Adipose tissue (tissue), 3 donors: ENCODE measurements around the gene KCNT1. TPM values are rescaled to one million over a fixed set of nuclear protein-coding genes. Genes with fewer than 3 reads are reported as not detected.
"Not testable (repeated sequence)": the region's sequence is repeated elsewhere in the genome, so short reads cannot be mapped to it uniquely, and the experiment has no call there.

Experiments used
- H3K27ac ChIP-seq: one replicate; pipeline ENCODE4 v1.5.1; 2013; ENCODE audit warnings: low read depth, low read length
- WGBS, 3 donors: extraction: QIAGEN DNeasy Blood & Tissue Kit; methylation state at CpG; one replicate each; pipeline ENCODE4 v1.1.7; 2013; 5-methylcytosine and 5-hydroxymethylcytosine counted together
- polyA plus RNA-seq, 3 donors: library from polyadenylated mRNA; stranded (reverse); fragments of 200-250 nt; gene quantifications; one replicate each; pipeline ENCODE4 v1.2.3, GENCODE V29; 2013
- donor health status: healthy with polysubstance abuse.
- donor health status: Bipolar disorder and iron deficiency.
- donor health status: healthy.

KCNT1 gene
- 1 to 10 TPM in 1 of 3 donors, under 1 TPM in 2; 0.09 to 1.0 (median 0.34) TPM for polyA plus RNA-seq

GRCh38 chr9:135701959-135702721 lies at the start of gene KCNT1:
TSS of gene KCNT1 (plus strand) at chr9:135702185. CDS start at chr9:135702259, 74 bp downstream.
- whole genome bisulfite sequencing, 3 donors, result 11 to 14% (median 13%) methylated on average over 61 to 66 of the region's 66 CpGs
- no peak within 1 kb of the TSS for H3K27ac ChIP-seq

- H3K27ac ChIP-seq, result no peak overlapping the region
- WGBS, 3 donors, result 69 to 78% (median 77%) methylated on average over 7 to 8 of the region's 8 CpGs
These were observed 46.7 kb upstream of the KCNT1 start for GRCh38 chr9:135655317-135655716.

GRCh38 chr9:135657416-135657815 lies 44.6 kb upstream of the KCNT1 start:
- 77 to 88% (median 87%) methylated on average over 15 of the region's 15 CpGs for WGBS, 3 donors
- H3K27ac ChIP-seq, result no peak overlapping the region

GRCh38 chr9:135659252-135659651 lies 42.7 kb upstream of the KCNT1 start:
- WGBS, 3 donors, result 83 to 90% (median 89%) methylated on average over 13 of the region's 13 CpGs

GRCh38 chr9:135660407-135660806 lies 41.6 kb upstream of the KCNT1 start:
- H3K27ac ChIP-seq, result no peak overlapping the region
- WGBS, 3 donors, result 89 to 92% (median 90%) methylated on average over 22 of the region's 22 CpGs

More at GRCh38 chr9:135659252-135659651, 42.7 kb upstream of the KCNT1 start:
- H3K27ac ChIP-seq, result no peak overlapping the region

- H3K27ac ChIP-seq, result no peak overlapping the region
- 44 to 56% (median 55%) methylated on average over 19 of the region's 19 CpGs for WGBS, 3 donors
These were observed 40.0 kb upstream of the KCNT1 start for GRCh38 chr9:135661816-135662560.

GRCh38 chr9:135662758-135663450 lies 39.1 kb upstream of the KCNT1 start, which contains the start of gene LCN9:
TSS of gene LCN9 (plus strand) at chr9:135663309. CDS start at chr9:135663322, 13 bp downstream.
- 43 to 58% (median 46%) methylated on average over 25 of the region's 25 CpGs for WGBS, 3 donors
- no peak within 1 kb of the TSS for H3K27ac ChIP-seq

- WGBS, 3 donors, result 33 to 68% (median 64%) methylated on average over 2 to 3 of the region's 3 CpGs
- H3K27ac ChIP-seq, result no peak overlapping the region
These were observed 38.6 kb upstream of the KCNT1 start for GRCh38 chr9:135663451-135663770.

- WGBS, 3 donors, result 69 to 87% (median 79%) methylated on average over 10 to 12 of the region's 12 CpGs
These were observed 38.1 kb upstream of the KCNT1 start for GRCh38 chr9:135663857-135664256.

GRCh38 chr9:135664266-135664665 lies 37.7 kb upstream of the KCNT1 start:
- 71 to 85% (median 83%) methylated on average over 10 of the region's 10 CpGs for WGBS, 3 donors

More at GRCh38 chr9:135663857-135664256, 38.1 kb upstream of the KCNT1 start:
- H3K27ac ChIP-seq, result no peak overlapping the region

GRCh38 chr9:135664801-135665794 lies 36.9 kb upstream of the KCNT1 start:
- no peak overlapping the region for H3K27ac ChIP-seq
- WGBS, 3 donors, result 67 to 80% (median 78%) methylated on average over 27 to 32 of the region's 32 CpGs

More at GRCh38 chr9:135664266-135664665, 37.7 kb upstream of the KCNT1 start:
- H3K27ac ChIP-seq, result no peak overlapping the region

- WGBS, 3 donors, result 68 to 82% (median 77%) methylated on average over 10 to 12 of the region's 12 CpGs
- H3K27ac ChIP-seq, result no peak overlapping the region
These were observed 36.2 kb upstream of the KCNT1 start for GRCh38 chr9:135665795-135666189.

GRCh38 chr9:135666534-135667462 lies 35.2 kb upstream of the KCNT1 start:
- H3K27ac ChIP-seq, result no peak overlapping the region
- WGBS, 3 donors, result 55 to 71% (median 60%) methylated on average over 28 to 29 of the region's 29 CpGs

GRCh38 chr9:135667463-135668001 lies 34.5 kb upstream of the KCNT1 start:
- 73 to 87% (median 74%) methylated on average over 7 to 9 of the region's 9 CpGs for WGBS, 3 donors

GRCh38 chr9:135669018-135669417 lies 33.0 kb upstream of the KCNT1 start:
- WGBS, 3 donors, result 78 to 90% (median 88%) methylated on average over 5 of the region's 5 CpGs
- not testable (repeated sequence) for H3K27ac ChIP-seq

More at GRCh38 chr9:135667463-135668001, 34.5 kb upstream of the KCNT1 start:
- H3K27ac ChIP-seq, result no peak overlapping the region

- no peak overlapping the region for H3K27ac ChIP-seq
- 89 to 94% (median 93%) methylated on average over 9 of the region's 9 CpGs for WGBS, 3 donors
These were observed 32.2 kb upstream of the KCNT1 start for GRCh38 chr9:135669616-135670285.
